NCI-H748 (cell line): Measurements from ENCODE around the gene PIK3C3.
"Not testable (repeated sequence)": the region's sequence is repeated elsewhere in the genome, so short reads cannot be mapped to it uniquely, and the experiment has no call there.

Experiments used
- DNase-seq: peaks from one replicate; lab custom pipeline; 2025; ENCODE audit not compliant: unreplicated experiment; lab: John Stamatoyannopoulos, UW

The PIK3C3 gene

GRCh38 chr18:41965634-41966255 lies 10.7 kb downstream of the PIK3C3 start:
- DNase-seq = no peak

- no peak for DNase-seq
These were observed 11.9 kb downstream of the PIK3C3 start for GRCh38 chr18:41966943-41967342.

GRCh38 chr18:41967680-41968079 lies 12.6 kb downstream of the PIK3C3 start:
- no peak for DNase-seq

- no peak for DNase-seq
These were observed 14.8 kb downstream of the PIK3C3 start for GRCh38 chr18:41969881-41970280.

- no peak for DNase-seq
These were observed 17.3 kb downstream of the PIK3C3 start for GRCh38 chr18:41972067-41972925.

GRCh38 chr18:41973983-41974382 lies 18.9 kb downstream of the PIK3C3 start:
- DNase-seq = no peak

GRCh38 chr18:41974796-41975201 lies 19.8 kb downstream of the PIK3C3 start:
- no peak for DNase-seq

- DNase-seq = no peak
These were observed 20.2 kb downstream of the PIK3C3 start for GRCh38 chr18:41975284-41975683.

- DNase-seq = no peak
These were observed 22.2 kb downstream of the PIK3C3 start for GRCh38 chr18:41977233-41977632.

- no peak for DNase-seq
These were observed 28.1 kb downstream of the PIK3C3 start for GRCh38 chr18:41982942-41983660.

- no peak for DNase-seq
These were observed 30.9 kb downstream of the PIK3C3 start for GRCh38 chr18:41985914-41986313.

GRCh38 chr18:41989508-41989907 lies 34.5 kb downstream of the PIK3C3 start:
- peak; percentile 93 for DNase-seq

GRCh38 chr18:41992066-41992465 lies 37.0 kb downstream of the PIK3C3 start:
- peak; percentile 14 for DNase-seq

GRCh38 chr18:41992703-41993102 lies 37.7 kb downstream of the PIK3C3 start:
- DNase-seq = peak; percentile 10

GRCh38 chr18:41993151-41993550 lies 38.1 kb downstream of the PIK3C3 start:
- no peak for DNase-seq

GRCh38 chr18:41996020-41996419 lies 41.0 kb downstream of the PIK3C3 start:
- DNase-seq = no peak

- DNase-seq = no peak
These were observed 44.7 kb downstream of the PIK3C3 start for GRCh38 chr18:41999751-42000150.

GRCh38 chr18:42001801-42002200 lies 46.8 kb downstream of the PIK3C3 start:
- DNase-seq = no peak

GRCh38 chr18:42004653-42005052 lies 49.6 kb downstream of the PIK3C3 start:
- no peak for DNase-seq

- no peak for DNase-seq
These were observed 50.7 kb downstream of the PIK3C3 start for GRCh38 chr18:42005782-42006181.

- DNase-seq = not testable (repeated sequence)
These were observed 54.4 kb downstream of the PIK3C3 start for GRCh38 chr18:42009457-42009856.

- DNase-seq = no peak
These were observed 56.0 kb downstream of the PIK3C3 start for GRCh38 chr18:42011053-42011452.
